Suprapubic skin (tissue), 4 donors: ENCODE data around the gene FNDC1.

ENCODE experiments used
- EP300 ChIP-seq: sonication (generic); formaldehyde crosslinking; IDR thresholded peaks from one replicate; pipeline ENCODE4 v1.6.1; 2017; ENCODE audit warnings: antibody characterized with exemption
- POLR2A ChIP-seq, 2 donors: fragments of 450-650 bp; IDR thresholded peaks; one replicate each; pipeline ENCODE4 v1.6.1; 2017; ENCODE audit warnings: antibody characterized with exemption in 2 of 2, mild to moderate bottlenecking in 2 of 2, moderate library complexity in 2 of 2
- POLR2AphosphoS5 ChIP-seq, 3 donors: sonication (generic); formaldehyde crosslinking; IDR thresholded peaks; one replicate each; pipeline ENCODE4 v1.6.1; 2017; ENCODE audit warnings: antibody characterized with exemption in 3 of 3
- TF ChIP-seq, protein P1 (sequence below), 2 donors: fragments of 200-600 bp in 1 of 2; fragments of 450-650 bp in 1 of 2; sonication (generic) in 1 of 2; IDR thresholded peaks; one replicate each; pipeline ENCODE4 v1.5.1; 2016 to 2019; ENCODE audit warnings: antibody characterized with exemption in 2 of 2, mild to moderate bottlenecking in 1 of 2, moderate library complexity in 1 of 2

DNA sequence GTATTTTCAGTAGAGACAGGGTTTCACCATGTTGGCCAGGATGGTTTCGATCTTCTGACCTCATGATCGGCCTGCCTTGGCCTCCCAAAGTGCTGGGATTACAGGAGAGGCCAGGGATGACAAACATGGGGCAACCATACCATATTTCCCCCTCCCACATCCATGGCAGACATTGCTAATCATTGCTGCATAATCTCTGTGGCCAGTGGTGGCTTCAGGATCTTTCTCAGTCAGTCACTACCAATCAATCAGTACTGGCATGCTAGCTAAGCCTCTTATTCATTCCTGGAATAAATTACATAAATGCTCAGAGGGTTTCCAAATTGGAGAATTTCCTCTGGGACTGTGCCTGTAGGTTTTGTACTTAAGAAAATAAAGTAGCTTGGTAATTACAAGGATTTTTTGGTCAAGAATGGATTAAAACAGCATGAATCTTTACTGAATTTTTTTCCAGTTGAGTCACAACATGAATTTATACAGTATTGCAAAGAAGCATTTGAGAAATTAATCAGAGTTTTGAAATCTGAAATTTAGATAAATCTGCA lies 138.1 kb downstream of the FNDC1 start:
- TF ChIP-seq, protein P1, sequence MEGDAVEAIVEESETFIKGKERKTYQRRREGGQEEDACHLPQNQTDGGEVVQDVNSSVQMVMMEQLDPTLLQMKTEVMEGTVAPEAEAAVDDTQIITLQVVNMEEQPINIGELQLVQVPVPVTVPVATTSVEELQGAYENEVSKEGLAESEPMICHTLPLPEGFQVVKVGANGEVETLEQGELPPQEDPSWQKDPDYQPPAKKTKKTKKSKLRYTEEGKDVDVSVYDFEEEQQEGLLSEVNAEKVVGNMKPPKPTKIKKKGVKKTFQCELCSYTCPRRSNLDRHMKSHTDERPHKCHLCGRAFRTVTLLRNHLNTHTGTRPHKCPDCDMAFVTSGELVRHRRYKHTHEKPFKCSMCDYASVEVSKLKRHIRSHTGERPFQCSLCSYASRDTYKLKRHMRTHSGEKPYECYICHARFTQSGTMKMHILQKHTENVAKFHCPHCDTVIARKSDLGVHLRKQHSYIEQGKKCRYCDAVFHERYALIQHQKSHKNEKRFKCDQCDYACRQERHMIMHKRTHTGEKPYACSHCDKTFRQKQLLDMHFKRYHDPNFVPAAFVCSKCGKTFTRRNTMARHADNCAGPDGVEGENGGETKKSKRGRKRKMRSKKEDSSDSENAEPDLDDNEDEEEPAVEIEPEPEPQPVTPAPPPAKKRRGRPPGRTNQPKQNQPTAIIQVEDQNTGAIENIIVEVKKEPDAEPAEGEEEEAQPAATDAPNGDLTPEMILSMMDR (IDR thresholded peaks at IDR 0.05): no peak
- TF ChIP-seq EP300: no peak
- TF ChIP-seq POLR2AphosphoS5 (IDR thresholded peaks at IDR 0.05): no peak
- no peak for TF ChIP-seq POLR2A (IDR thresholded peaks at IDR 0.05)
